Nephron progenitor cell (in vitro differentiated cells): ENCODE measurements around the gene LY6G5C.
A peak's percentile ranks its signal among the peaks of the same experiment; 100 is the strongest.

Experiments used
- DNase-seq: peaks from one replicate; pipeline ENCODE4 v3.0.0; 2021
- H3K27ac Mint-ChIP-seq: 2 replicates; pipeline ENCODE4 v1.8.0; 2021; ENCODE audit warnings: mild to moderate bottlenecking, moderate library complexity, mixed read lengths
- H3K27me3 Mint-ChIP-seq: 2 replicates; pipeline ENCODE4 v1.8.0; 2021; ENCODE audit warnings: mild to moderate bottlenecking, low read depth, mixed read lengths; ENCODE audit not compliant: poor library complexity
- H3K36me3 Mint-ChIP-seq: 2 replicates; pipeline ENCODE4 v1.8.0; 2021; ENCODE audit warnings: low read depth, mixed read lengths
- H3K4me1 Mint-ChIP-seq: 2 replicates; pipeline ENCODE4 v1.8.0; 2021; ENCODE audit warnings: mixed read lengths
- H3K4me3 Mint-ChIP-seq: 2 replicates; pipeline ENCODE4 v1.8.0; 2021; ENCODE audit warnings: mild to moderate bottlenecking, moderate library complexity, mixed read lengths
- H3K9me3 Mint-ChIP-seq: 2 replicates; pipeline ENCODE4 v1.8.0; 2021; ENCODE audit warnings: mild to moderate bottlenecking, moderate library complexity, mixed read lengths
- TF ChIP-seq, protein P1 (sequence below): fragments of 200-600 bp; sonication (generic); IDR thresholded peaks from 2 replicates; pipeline ENCODE4 v1.5.0; 2021; ENCODE audit warnings: antibody characterized with exemption

Gene LY6G5C

DNA sequence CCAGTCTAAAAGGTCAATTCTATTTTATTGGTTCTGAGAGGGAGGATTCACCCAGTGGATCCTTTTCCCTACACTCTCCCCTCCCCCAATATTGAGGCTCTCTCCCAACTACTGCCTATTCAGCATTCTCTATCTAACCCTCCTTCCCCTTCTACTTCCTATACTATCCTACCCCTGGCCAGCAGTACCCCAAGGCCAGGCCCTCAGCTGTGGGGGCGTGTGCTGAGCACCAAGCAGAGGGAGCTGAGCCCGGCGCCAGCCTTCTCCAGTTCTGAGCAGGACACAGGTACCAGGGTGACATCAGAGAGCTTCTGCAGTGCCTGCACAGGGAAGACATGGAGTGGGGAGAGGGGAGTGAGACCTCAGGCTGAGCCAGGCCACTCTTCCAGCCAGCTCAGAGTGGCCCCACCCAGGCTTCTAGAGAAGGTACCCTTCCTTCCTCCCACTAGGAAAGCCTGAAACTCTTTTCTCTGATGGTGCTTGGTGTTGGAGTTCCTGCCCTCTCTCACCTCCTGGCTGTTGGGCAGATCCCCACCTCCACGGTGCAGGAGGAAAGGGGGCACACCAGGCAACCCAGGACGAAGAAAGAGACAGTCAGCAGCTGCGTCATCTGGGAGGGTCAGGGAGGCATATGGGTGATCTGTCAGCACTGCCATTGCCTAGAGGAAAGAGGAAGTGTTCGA, 46.3 kb upstream of the LY6G5C start:
- TF ChIP-seq, protein P1, sequence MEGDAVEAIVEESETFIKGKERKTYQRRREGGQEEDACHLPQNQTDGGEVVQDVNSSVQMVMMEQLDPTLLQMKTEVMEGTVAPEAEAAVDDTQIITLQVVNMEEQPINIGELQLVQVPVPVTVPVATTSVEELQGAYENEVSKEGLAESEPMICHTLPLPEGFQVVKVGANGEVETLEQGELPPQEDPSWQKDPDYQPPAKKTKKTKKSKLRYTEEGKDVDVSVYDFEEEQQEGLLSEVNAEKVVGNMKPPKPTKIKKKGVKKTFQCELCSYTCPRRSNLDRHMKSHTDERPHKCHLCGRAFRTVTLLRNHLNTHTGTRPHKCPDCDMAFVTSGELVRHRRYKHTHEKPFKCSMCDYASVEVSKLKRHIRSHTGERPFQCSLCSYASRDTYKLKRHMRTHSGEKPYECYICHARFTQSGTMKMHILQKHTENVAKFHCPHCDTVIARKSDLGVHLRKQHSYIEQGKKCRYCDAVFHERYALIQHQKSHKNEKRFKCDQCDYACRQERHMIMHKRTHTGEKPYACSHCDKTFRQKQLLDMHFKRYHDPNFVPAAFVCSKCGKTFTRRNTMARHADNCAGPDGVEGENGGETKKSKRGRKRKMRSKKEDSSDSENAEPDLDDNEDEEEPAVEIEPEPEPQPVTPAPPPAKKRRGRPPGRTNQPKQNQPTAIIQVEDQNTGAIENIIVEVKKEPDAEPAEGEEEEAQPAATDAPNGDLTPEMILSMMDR, result no peak
- H3K9me3 Mint-ChIP-seq, result no peaks in the 10 kb centered on the region
- H3K27ac Mint-ChIP-seq, result peak overlapping the region; percentile 70

DNA sequence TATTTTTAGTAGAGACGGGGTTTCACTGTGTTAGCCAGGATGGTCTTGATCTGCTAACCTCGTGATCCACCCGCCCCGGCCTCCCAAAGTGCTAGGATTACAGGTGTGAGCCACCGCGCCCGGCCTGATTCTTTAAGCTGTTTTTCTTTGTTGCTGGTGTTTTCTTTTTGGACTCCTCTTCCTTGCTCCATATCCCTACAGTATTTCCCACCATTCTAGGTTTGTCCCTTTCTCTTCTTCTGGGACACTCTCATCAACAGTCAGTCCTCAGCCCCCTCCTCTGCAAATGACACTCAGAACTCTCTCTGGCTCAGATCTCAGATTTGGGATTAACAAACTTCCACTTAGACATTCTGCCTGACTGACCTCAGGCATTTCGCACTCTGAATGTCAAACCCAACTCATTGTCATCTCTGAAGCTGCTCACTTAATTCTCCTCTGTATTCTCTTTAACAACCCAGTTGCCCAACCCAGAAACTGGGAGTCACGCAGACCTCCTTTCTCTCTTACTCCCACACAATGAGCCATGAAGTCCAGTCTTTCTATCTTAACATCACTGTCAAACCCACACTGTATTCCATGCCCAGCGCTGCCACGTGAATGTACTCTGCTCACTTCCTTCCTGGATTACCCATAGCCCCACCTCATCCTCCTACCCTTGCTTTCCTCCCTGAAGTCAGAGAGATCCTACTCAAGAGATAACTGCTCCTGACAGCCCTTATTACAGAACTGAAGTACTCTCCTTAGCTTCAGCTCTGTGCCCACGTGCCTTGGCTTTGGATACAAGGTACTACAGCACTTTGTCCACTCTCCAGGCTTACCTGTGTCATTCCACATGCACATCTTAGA, 44.9 kb upstream of the LY6G5C start:
- Mint-ChIP-seq H3K9me3 (no peaks in the 10 kb centered on the region), H3K36me3 (peaks cover 53% of the 10 kb centered on the region), H3K27ac (peak overlapping the region; percentile 41), H3K27me3 (no peaks in the 10 kb centered on the region), H3K4me1 (peaks cover 48% of the 10 kb centered on the region), H3K4me3 (no peak overlapping the region)
- TF ChIP-seq, protein P1, result no peak
- no peak for DNase-seq

More for the DNA sequence above, 46.3 kb upstream of the LY6G5C start:
- no peak for DNase-seq
- Mint-ChIP-seq H3K4me3 (peak overlapping the region; percentile 69), H3K27me3 (no peaks in the 10 kb centered on the region), H3K4me1 (peaks cover 61% of the 10 kb centered on the region), H3K36me3 (peaks cover 62% of the 10 kb centered on the region)

GRCh38 chr6:31723980-31724691, 43.3 kb upstream of the LY6G5C start:
- no peaks in the 10 kb centered on the region for H3K27me3 Mint-ChIP-seq
- no peak for DNase-seq
- peak overlapping the region; percentile 92 for H3K27ac Mint-ChIP-seq
- peaks cover 46% of the 10 kb centered on the region for H3K36me3 Mint-ChIP-seq
- TF ChIP-seq, protein P1, result no peak
- H3K4me3 Mint-ChIP-seq, result no peak overlapping the region
- H3K9me3 Mint-ChIP-seq, result no peaks in the 10 kb centered on the region
- H3K4me1 Mint-ChIP-seq, result peaks cover 38% of the 10 kb centered on the region

- peak within 1 kb of the TSS; percentile 92 for H3K27ac Mint-ChIP-seq
- H3K27me3 Mint-ChIP-seq, result no peaks in the 10 kb centered on the region
- H3K9me3 Mint-ChIP-seq, result no peaks in the 10 kb centered on the region
- DNase-seq, result no peak
- no peak within 1 kb of the TSS for H3K4me3 Mint-ChIP-seq
- H3K36me3 Mint-ChIP-seq, result peaks cover 39% of the 10 kb centered on the region
- TF ChIP-seq, protein P1, result no peak
- peaks cover 35% of the 10 kb centered on the region for H3K4me1 Mint-ChIP-seq
Measured at GRCh38 chr6:31723245-31723979, 42.5 kb upstream of the LY6G5C start, which contains the start of gene MPIG6B. Gene MPIG6B (plus strand): TSS chr6:31723373. CDS start chr6:31723384, 11 bp downstream.

DNA sequence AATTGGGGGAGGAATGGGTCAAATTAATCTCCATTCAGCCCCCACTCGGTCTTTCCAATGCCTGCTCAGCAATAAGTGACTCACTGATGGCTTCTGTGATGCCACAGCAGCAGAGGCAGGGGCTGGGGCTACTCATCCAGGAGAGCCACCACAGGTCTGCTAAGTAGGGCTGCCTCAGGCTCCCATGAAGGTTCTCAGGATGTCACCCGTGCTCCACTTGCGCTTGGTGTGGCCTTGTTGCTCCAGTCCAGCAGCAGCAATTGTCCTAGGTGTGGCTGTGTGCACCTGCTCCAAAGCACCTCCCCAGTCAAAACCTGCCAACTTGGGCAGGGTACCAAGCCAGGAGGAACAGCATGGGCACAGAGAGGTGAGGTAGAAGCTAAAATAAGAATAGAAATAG, 41.3 kb upstream of the LY6G5C start:
- no peak overlapping the region for H3K27ac Mint-ChIP-seq
- TF ChIP-seq, protein P1, result no peak
- peaks cover 30% of the 10 kb centered on the region for H3K36me3 Mint-ChIP-seq
- no peak overlapping the region for H3K4me3 Mint-ChIP-seq
- H3K4me1 Mint-ChIP-seq, result peaks cover 35% of the 10 kb centered on the region
- DNase-seq, result no peak
- H3K27me3 Mint-ChIP-seq, result no peaks in the 10 kb centered on the region
- no peaks in the 10 kb centered on the region for H3K9me3 Mint-ChIP-seq
